D341Med (cell line): ENCODE data around the gene ANKS1B.
"Not testable (repeated sequence)": the region's sequence is repeated elsewhere in the genome, so short reads cannot be mapped to it uniquely, and the experiment has no call there.

Source experiments
- DNase-seq: peaks from one replicate; pipeline ENCODE4 v3.0.0; 2012; ENCODE audit warnings: low spot score

The ANKS1B gene

DNA sequence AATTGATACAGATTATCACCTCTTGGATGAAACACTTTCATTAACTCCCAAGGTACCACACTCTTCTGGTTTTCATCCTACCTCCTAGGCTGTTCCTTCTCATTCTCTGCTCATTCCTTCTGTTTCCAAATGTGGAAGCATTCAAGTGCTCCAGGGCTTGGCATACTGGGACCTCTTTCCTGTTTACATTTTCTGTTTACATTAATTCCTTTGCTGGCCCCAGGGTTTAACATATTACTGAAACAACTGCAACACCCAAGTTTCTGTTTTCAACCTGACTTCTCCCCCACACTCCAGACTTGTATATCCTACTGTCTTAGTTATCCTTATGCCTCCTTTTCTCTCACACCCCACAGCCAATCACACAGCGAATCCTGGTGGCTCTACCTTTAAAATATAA is 723.5 kb downstream of the ANKS1B start:
- no peak for DNase-seq

DNA sequence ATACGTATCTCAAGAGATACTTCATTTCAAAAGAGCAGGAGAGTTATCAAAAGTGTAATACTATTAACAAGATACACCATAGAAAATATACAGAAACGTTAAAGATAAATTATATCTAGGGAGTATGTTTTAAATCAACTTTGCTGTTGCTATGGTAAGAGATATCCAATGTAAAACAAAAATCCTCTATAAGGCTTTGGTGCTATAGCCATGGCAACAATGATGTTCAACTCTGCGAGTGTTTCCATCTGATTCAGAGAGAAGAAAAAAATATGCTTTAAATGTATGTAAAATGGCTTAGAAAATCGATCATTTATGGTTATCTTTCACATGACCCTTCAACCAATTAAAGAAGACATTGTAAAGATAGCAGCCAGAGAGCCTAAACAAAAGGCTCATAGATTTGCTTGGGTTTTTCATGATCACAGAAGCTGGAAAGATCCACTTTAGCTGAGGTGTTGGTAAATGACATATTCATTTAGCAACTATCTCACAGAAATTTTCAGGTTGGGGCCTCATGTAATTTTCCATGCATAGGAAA is 724.2 kb downstream of the ANKS1B start:
- no peak for DNase-seq

DNA sequence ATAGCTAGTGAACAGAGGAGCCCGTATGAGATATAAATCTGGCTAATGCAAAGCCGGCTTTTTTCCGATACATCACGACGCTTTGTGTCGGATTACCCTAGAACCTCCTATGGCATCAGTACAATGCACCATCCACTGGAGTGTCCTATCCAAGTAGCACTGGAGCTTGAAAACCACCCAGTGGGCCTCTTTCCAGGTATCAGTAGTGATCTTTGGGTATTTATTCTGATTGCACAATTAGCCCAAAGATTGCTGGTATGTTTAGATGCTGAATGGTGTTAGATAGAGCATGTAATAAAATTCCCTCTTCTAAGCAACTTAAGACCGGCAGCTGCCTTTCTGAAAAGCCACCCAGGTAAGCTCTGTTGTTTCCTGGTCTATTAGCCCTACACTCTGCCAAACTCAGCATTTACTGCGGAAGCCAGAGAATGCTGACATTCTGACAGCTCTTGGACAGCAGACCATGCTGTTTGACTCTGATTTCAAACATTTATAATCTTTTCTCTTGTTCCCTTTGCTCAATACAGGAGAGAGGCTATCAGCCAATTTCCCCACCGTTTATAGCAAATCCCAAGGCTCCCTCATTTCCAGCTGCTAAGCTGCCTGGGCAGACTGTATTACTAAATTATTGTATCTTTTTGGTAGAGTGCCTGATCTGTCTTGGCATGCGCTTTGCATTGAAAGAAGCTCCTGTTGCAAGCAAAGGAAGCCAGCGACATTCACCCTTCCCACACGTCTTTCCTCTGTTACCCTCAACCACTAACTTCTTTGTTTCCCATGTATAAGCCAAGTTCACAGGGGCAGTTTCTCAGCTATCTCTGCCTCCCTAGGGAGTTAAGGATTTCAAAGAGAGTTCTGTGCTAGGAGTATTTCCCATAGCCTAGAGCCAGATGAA is 725.4 kb downstream of the ANKS1B start:
- DNase-seq = peak; percentile 26

DNA sequence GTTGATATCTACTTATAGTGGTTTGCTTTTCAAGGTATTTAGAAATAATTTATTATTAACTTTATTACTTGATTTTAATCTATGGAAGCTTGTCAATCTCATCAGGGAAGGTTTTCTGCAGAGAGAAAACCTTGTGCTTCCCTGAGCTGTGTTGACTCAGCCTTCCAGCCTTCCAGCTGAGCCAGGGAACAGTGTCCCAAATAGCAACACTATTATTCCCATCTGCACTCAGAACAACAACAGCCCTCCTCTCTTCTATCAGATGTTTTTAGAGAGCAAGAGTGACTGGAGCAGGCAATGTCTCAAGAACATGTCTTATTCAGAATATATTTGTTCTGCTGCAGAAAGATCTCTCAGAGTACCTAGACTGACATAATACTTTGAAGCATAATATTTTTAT is 727.1 kb downstream of the ANKS1B start:
- no peak for DNase-seq

GRCh38 chr12:99253068-99253467 is 731.7 kb downstream of the ANKS1B start:
- no peak for DNase-seq

- no peak for DNase-seq
Measured at GRCh38 chr12:99250091-99250490, 734.6 kb downstream of the ANKS1B start.

- no peak for DNase-seq
Measured at GRCh38 chr12:99249543-99249942, 735.2 kb downstream of the ANKS1B start.

DNA sequence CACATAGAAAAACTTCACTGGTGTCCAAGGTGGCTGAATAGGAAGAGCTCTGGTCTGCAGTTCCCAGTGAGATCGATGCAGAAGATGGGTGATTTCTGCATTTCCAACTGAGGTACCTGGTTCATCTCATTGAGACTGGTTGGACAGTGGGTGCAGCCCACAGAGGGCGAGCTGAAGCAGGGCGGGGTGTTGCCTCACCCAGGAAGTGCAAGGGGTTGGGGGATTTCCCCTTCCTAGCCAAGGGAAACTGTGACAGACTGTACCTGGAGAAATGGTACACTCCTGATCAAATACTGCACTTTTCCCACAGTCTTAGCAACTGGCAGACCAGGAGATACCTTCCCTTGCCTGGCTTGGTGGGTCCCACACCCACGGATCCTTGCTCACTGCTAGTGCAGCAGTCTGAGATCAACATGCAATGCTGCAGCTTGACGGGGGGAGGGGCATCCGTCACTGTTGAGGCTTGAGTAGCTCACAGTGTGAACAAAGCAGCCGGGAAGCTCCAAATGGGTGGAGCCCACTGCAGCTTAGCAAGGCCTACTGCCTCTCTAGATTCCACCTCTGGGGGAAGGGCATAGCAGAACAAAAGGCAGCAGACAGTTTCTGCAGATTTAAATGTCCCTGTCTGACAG is 746.7 kb downstream of the ANKS1B start:
- not testable (repeated sequence) for DNase-seq

GRCh38 chr12:99235381-99235780 is 749.4 kb downstream of the ANKS1B start:
- DNase-seq = no peak

DNA sequence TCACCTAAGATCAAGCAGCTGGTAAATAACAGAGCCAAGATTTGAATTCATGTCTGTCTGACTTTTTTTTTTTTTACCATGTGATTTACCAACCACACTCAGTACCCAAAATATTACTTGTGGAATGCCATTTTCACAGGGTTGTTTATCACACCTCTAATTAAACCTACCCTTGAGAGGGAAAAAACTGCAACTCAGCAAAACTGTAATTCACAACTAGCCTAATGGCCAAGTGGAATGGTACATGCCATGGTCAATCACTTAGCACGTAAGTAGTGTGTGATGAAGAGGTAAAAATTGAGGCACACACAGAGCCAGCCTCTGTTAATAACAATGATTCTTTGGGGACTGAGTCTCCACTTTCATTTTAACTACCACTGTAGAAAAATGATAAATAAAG is 750.0 kb downstream of the ANKS1B start:
- DNase-seq = no peak

- no peak for DNase-seq
Measured at GRCh38 chr12:99232324-99232723, 752.4 kb downstream of the ANKS1B start.

DNA sequence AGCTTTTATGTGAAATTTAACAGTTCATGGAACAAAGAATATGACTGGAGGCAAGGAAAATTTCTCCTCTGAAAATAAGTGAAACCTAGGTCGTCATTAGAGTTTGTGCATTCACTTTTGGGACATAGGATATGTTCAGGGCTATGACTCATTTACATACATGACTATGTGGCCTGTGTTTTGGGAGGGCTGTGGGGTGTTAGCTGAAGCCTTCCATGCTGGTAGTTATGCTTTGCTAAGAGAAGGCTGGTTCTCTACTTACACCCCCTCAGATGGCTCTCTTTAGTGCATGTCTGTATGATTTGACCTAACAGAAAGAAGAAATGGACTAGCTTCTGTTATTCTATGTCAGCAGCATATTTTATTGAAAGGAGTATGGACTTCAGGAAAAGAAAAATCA is 753.7 kb downstream of the ANKS1B start:
- no peak for DNase-seq

DNA sequence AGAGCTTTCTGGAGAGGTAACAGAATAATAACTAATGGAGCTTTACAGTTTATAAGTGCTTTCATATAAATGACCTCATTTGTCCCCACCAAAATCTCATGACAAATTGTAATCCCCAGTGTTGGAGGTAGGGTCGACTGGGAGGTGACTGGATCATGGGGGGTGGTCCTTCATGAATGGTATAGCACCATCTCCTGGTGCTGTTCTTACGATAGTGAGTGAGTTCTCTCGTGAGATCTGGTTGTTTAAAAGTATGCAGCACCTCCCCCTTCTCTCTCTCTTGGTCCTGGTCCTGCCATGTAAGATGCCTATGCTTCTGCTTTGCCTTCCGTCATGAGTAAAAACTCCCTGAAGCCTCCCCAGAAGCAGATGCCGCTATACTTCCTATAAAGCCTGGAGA is 760.5 kb downstream of the ANKS1B start:
- no peak for DNase-seq

- DNase-seq = no peak
Measured at GRCh38 chr12:99223579-99223978, 761.2 kb downstream of the ANKS1B start.

- no peak for DNase-seq
Measured at GRCh38 chr12:99213047-99213446, 771.7 kb downstream of the ANKS1B start.

- DNase-seq = no peak
Measured at GRCh38 chr12:99212275-99212674, 772.5 kb downstream of the ANKS1B start.

DNA sequence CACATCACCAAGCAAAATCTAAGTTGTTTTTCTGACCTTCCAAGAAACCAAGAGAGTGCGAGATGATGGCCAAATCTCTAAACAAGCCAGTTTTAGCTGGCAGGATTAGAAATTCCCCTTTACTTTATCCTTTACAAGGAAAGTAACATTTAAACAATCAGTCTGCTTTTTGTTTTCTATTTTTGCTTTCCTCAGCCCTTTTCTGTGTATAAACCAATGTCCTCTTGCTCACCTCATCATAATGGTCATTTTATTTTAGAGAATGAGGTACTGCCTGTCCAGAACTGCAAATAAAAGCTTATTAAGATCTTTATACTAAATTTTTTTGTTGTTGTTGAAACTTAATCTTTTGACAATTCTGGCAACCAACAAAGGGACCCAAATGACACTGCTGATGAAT is 779.6 kb downstream of the ANKS1B start:
- DNase-seq = no peak

DNA sequence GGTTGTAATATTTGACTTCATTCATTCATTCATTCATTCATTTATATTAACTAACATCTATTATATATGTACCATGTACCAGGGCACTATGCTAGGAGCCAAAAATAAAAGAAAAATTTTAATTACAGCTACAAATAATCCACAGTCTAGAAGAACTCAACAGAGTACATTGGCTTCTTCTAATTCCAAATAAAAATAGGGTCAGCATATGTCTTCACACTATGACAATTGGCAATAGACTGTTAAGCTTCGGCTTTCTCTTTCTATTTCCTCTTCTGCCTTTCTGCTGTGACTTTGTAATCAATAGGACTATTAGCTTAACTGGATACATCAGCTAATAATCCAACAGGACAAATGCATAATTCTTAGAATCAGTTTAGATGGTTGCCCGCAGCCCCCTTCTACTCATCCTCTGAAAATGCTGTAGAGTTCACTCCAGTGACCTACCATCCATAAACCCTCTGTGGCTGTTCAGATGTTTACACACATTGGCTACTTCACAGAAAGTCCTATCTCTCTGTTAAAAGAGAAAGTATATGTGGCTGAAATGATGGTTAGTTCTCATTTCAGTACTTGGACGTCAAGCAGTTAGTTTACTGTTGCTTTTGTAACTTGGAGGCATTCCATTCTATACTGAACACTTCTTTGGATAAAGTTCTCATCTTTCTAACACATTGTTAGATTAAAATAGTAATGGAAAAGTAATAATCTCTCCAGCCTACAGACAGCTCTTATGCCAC is 782.7 kb downstream of the ANKS1B start:
- DNase-seq = no peak

GRCh38 chr12:99200711-99201384 is 783.9 kb downstream of the ANKS1B start:
- DNase-seq = no peak

GRCh38 chr12:99195474-99195873 is 789.3 kb downstream of the ANKS1B start:
- DNase-seq = no peak

DNA sequence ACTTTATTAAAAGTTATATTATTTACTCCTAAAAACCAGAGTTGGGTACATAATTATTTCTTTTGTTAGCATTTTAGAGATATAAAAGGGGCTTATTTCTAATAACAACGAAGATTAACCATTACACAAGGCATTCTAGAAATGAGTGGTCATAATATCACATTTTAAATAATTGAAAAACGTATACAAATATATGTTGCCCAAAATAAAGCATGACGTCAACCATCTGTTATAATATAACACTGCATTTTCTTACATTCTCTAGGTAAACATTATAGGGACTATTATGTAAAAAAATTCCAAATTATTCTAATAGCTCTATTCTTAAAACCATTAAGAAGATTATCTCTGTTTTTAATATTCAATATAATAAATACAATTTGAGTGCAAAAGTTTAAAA is 792.2 kb downstream of the ANKS1B start:
- DNase-seq = no peak

DNA sequence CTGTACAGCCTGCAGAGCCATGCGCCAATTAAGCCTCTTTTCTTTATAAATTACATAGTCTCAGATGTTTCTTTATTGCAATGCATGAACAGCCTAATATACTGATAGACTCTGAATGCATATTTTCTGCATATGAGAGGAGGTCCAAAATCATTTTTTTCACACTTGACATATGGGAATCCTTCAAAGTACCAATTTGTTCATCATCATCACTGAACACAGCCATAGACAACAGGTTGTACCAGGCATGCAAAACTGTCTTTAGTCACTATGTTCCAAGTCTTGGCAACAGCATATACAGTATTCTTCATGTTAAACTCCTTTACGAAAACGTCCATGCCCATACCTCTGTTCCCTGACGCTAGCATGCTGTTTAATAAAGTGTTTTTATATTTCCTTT is 807.9 kb downstream of the ANKS1B start:
- DNase-seq = no peak
